ENCODE measurements around the gene PKM. TPM values are rescaled to one million over a fixed set of nuclear protein-coding genes. Genes with fewer than 3 reads are reported as not detected.
"Not testable (repeated sequence)": the region's sequence is repeated elsewhere in the genome, so short reads cannot be mapped to it uniquely, and the experiment has no call there.

PKM gene
- polyA plus RNA-seq, 1 experiment: 2,130 TPM

- CTCF ChIA-PET: no interaction called here
- POLR2A ChIA-PET: no interaction called here
- TF ChIP-seq CTCF (IDR thresholded peaks at IDR 0.05; ENCODE audit: low read depth, low read length): no peak
- Histone ChIP-seq H3K27me3 (ENCODE audit: control insufficient read depth, insufficient read depth, low read length) (peaks cover 26% of the 10 kb centered on the region), H3K4me3 (ENCODE audit: low read depth, low read length) (no peak overlapping the region), H3K27ac (ENCODE audit: low read depth, low read length) (no peak overlapping the region), H3K9me3 (ENCODE audit: control insufficient read depth, insufficient read depth, low read length) (no peaks in the 10 kb centered on the region; the same call in 1 of the 2 replicates)
- DNase-seq (ENCODE audit: low read depth, low spot score): no peak
Observed at GRCh38 chr15:72174551-72175165, 56.3 kb downstream of the PKM start.

- Histone ChIP-seq H3K9me3 (ENCODE audit: control insufficient read depth, insufficient read depth, low read length) (no peaks in the 10 kb centered on the region; the same call in 1 of the 2 replicates), H3K27ac (ENCODE audit: low read depth, low read length) (no peak overlapping the region), H3K4me3 (ENCODE audit: low read depth, low read length) (no peak overlapping the region), H3K27me3 (ENCODE audit: control insufficient read depth, insufficient read depth, low read length) (peaks cover 31% of the 10 kb centered on the region)
- POLR2A ChIA-PET: no interaction called here
- DNase-seq (ENCODE audit: low read depth, low spot score): no peak
- CTCF ChIA-PET: no interaction called here
- TF ChIP-seq CTCF (IDR thresholded peaks at IDR 0.05; ENCODE audit: low read depth, low read length): no peak
Observed at GRCh38 chr15:72173864-72174550, 57.0 kb downstream of the PKM start.

- peaks cover 36% of the 10 kb centered on the region for H3K27me3 ChIP-seq (ENCODE audit: control insufficient read depth, insufficient read depth, low read length)
- H3K9me3 ChIP-seq (ENCODE audit: control insufficient read depth, insufficient read depth, low read length): no peaks in the 10 kb centered on the region; the same call in 1 of the 2 replicates
- CTCF ChIA-PET: no interaction called here
- no peak overlapping the region for H3K27ac ChIP-seq (ENCODE audit: low read depth, low read length)
- TF ChIP-seq CTCF (IDR thresholded peaks at IDR 0.05; ENCODE audit: low read depth, low read length): no peak
- H3K4me3 ChIP-seq (ENCODE audit: low read depth, low read length): no peak overlapping the region
- no peak for DNase-seq (ENCODE audit: low read depth, low spot score)
- POLR2A ChIA-PET: no interaction called here
Observed at GRCh38 chr15:72173401-72173800, 57.6 kb downstream of the PKM start.

GRCh38 chr15:72172796-72173195 is 58.2 kb downstream of the PKM start:
- H3K4me3 ChIP-seq (ENCODE audit: low read depth, low read length): no peak overlapping the region
- no peak overlapping the region for H3K27ac ChIP-seq (ENCODE audit: low read depth, low read length)
- no peak for TF ChIP-seq CTCF (IDR thresholded peaks at IDR 0.05; ENCODE audit: low read depth, low read length)
- no peaks in the 10 kb centered on the region; the same call in 1 of the 2 replicates for H3K9me3 ChIP-seq (ENCODE audit: control insufficient read depth, insufficient read depth, low read length)
- POLR2A ChIA-PET: no interaction called here
- DNase-seq (ENCODE audit: low read depth, low spot score): no peak
- CTCF ChIA-PET: interaction anchor here (0.5 to 0.6 kb wide), 2 partner anchors 13 to 57 kb away, joined by 4 to 6 read pairs; no protein-coding TSS in a partner anchor
- peaks cover 40% of the 10 kb centered on the region for H3K27me3 ChIP-seq (ENCODE audit: control insufficient read depth, insufficient read depth, low read length)

- H3K9me3 ChIP-seq (ENCODE audit: control insufficient read depth, insufficient read depth, low read length); H3K27ac ChIP-seq (ENCODE audit: low read depth, low read length); DNase-seq (ENCODE audit: low read depth, low spot score); POLR2A ChIA-PET; H3K4me3 ChIP-seq (ENCODE audit: low read depth, low read length): not testable (repeated sequence)
- H3K27me3 ChIP-seq (ENCODE audit: control insufficient read depth, insufficient read depth, low read length): peaks cover 44% of the 10 kb centered on the region
- CTCF ChIA-PET: interaction anchor here (0.5 to 0.6 kb wide), 2 partner anchors 53 to 58 kb away, joined by 3 to 6 read pairs; no protein-coding TSS in a partner anchor
Observed at GRCh38 chr15:72171978-72172377, 59.0 kb downstream of the PKM start.

Measured in AG04450 (cell line).